ENCODE results near the gene KL.

Gene KL

DNA sequence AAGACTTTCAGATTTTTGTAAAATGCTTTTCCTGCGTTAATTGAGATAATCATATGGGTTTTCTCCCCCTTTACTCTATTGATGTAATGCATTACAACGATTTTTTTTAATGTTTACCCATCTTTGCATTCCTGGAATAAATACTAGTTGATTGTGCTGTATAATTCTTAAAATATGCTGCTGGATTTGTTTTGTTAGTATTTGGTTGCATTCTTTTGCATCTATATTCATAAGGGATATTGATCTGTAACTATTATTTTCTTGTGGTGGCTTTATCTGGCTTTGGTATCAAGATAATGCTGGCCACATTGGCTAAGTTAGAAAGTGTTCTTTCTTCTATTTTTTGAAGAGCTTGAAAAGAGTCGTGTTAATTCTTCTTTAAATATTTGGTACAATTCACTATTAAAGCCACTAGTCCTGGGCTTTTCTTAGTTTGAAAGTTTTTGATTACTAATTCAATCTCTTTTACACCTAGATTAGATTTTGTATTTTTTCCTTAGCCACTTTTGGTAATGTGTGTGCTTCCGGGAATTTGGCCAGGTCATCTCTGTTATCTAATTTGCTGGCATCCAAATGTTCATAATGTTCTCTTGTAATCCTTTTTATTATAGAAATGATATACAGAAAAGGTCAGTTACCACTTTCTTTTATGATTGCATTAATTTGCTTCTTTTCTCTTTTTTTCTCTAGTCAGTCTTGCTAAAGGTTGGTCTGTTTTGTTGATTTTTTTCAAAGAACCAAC, 29.8 kb downstream of the KL start:
- DNase-seq, result no peak

DNA sequence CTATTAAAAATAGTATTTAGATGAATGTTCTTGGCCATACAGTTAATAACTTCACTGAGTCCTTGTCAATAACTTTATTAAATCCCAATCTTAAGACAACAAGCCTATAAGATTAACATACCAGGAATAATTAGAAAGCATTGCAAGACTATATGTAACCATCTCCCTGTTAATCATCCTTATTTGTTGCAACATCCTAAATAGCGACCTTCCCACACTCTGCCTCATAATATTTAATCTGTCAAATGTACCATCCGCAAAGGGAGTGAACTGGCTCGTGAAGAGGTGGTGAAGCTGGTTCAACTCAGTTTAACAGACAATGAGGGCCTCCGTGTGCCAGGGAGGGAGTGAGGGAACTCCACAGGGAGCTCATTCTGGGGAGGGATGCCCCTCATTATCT, 33.9 kb downstream of the KL start:
- no peak for DNase-seq

DNA sequence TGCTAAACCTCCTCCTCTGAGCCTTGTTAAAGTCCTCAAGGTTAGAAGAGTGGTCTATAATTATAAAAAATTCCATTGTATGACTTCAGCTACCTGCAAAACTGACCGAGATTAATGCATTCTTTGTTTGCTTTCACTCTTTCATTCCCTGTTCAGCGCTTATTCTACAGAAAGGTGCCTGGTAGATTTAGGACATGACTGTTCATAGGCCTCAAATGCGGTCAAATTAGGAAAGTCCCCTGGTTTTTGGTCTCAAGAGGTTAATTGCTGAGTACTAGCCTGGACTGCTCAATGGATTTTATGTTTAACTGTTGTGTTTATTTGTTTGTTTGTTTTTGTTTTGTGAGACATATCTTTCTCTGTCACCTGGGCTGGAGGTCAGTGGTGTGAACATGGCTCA, 35.4 kb downstream of the KL start:
- no peak for DNase-seq

DNA sequence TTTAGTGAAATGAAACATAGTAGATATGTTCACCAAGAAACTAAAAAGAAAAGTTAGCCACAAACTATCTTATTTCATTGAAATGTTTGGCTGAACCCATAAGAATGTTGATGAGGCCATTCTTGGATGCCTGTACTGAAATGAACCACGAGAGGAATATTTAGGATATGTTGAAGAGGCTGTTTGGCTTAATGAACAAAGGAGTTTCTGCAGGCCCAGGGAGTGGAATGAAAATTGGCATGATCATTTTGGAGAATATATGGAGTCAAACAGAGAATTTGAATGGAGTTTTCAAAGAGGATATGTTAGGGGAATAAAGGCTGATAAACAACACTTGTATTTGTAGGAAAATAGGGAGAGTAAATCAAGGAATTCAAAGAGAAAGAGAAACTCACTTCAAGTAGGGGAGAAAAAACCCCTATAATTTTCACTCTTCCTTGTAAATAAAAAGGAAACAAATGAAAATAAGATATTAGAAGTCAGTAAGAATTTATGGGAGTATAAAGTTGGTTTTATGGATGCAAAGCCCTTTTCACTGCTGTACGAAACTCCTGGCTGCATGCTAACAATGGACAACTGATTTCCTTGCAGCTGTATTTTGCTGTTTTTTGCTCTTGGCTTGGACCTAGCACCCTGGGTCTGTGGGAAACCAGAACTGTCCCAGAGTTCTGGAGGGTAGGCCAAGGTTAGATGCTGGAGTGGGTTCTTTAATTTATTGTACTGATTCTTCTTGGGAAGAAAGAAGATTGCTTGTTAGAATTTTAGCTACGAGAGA, 36.5 kb downstream of the KL start:
- no peak for DNase-seq

DNA sequence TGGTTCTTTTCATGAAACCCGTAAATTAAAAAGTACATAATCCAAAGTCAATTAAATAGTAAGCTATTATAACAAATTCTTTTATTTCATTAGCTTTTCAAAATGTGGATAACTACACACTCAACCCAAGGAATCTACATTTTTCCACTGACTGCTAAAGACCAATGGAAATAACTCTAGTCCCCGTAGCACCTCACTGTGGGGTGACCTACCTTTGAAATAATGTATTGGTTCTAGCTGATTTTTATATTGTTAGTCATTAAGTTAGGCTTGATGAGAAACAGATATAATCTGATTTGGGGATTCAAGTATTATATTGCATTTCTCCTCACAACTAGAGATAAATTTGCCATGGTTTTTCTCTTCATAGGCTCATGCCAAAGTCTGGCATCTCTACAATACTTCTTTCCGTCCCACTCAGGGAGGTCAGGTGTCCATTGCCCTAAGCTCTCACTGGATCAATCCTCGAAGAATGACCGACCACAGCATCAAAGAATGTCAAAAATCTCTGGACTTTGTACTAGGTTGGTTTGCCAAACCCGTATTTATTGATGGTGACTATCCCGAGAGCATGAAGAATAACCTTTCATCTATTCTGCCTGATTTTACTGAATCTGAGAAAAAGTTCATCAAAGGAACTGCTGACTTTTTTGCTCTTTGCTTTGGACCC, 37.3 kb downstream of the KL start:
- no peak for DNase-seq

DNA sequence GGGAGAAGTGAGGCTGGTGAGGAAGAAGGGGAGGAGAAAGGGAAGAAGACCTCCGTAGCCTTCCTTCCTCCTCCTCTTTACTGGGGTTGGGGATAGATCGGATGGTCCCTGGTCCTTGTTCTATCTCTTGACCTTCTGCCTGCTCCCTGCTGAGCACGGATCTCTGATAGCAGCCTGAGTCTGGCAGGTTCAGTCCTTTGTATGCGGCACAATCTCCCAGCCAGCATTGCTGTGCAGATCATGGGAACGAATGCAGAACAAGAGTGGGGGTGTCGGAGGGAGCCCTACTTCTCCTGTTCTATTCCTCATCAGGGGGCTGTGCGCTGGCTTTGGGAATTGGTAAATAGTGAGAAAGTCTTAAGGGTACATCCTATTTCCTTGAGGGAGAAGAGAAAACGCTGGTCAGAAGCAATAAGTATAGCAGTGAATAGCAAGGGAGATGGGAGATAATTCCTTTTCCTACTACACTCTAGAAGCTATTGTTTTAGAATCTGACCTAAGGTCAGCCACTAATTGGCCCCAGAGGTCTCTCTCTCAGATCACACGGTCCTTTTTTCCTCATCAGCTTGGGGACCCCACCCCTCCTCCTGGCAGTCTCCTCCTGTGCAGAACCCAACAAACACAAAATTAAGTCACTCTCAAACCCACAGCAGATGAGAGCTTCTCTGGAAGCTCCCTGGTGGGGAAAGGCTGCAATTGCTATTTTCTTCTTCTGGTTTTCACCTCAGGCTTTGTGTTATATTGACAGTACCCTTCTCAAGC, 41.0 kb downstream of the KL start:
- DNase-seq, result no peak

DNA sequence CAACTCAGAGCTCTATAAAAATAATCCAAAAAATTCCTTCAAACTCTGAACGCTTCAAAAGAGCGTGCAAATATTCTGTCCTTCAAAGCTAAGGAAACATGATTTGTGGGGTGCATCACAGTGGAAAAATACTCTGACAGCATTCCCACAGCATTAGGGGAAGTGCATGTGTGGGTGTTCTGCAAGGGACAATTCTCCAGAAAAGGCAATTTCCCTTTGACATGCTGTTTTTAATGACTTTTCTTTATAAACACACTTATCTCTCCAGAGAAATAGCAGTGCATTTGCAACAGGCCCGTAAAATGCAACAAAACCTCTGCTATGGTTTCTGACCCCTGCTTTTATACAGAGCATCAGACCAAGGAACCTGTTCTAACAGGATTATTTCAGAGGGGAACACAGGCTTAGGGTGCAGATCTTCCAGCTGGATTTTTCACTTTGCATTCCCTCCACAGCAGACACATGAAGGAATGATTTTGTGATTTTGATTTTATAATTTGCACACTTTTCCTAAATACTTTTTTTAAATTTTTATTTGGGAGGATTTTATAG, 42.6 kb downstream of the KL start:
- no peak for DNase-seq

DNA sequence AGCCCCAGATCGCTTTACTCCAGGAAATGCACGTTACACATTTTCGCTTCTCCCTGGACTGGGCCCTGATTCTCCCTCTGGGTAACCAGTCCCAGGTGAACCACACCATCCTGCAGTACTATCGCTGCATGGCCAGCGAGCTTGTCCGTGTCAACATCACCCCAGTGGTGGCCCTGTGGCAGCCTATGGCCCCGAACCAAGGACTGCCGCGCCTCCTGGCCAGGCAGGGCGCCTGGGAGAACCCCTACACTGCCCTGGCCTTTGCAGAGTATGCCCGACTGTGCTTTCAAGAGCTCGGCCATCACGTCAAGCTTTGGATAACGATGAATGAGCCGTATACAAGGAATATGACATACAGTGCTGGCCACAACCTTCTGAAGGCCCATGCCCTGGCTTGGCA, 44.6 kb downstream of the KL start:
- no peak for DNase-seq

DNA sequence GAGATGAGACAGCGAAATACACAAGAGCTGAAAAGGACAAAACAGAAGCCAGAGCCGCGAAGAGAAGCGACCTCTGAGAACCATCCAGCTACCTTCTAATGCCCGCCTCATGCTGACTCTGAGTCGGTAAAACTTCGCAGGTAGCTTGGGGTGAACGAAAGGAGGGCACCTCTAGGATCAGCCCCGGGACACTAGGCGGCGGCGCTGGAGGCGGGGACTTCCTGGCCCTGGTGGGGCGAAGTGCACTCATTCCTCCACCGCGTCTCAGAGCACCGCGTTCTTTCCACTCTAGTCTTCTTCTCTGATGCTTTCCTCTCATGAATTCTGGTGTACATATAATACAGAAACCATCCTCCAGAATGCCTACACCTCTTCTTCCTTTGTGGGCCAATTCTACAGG, 50.1 kb downstream of the KL start:
- DNase-seq, result no peak

DNA sequence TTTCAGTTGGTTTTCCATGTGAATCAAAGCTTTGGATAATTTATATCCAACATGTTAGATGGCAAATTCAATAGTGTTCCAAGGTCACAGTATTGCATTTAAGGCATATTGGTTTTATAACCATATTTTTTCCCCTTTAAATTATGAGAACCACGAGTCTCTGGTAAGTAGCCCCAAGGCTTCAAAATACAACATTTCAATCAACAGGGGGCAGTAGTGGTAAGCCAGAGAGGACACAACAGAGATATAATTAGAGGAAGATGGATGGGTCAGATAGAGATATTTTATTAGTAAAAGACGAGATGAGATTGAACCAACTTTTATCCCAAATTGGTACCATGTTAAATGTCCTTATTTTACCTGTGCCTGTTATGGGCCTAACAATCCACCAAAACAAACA, 53.1 kb downstream of the KL start:
- no peak for DNase-seq

DNA sequence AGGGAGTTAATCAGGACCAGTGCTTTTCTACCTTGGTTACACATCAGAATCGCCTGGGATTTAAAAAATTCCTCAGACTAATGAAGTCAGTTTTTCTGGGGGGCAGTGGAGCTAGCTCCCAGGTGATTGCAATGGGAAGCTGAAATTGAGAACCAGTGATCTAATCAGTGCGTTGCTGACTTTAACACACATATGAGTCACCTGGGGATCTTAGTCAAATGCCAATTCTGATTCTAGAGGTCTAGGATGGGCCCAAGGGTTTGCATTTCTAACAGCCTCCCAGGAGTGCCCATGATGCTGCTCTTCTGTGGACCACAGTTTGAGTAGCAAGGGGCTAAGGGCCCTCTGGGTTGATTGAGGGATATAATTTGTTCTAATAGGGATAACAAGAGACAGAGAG, 54.5 kb downstream of the KL start:
- DNase-seq, result no peak

DNA sequence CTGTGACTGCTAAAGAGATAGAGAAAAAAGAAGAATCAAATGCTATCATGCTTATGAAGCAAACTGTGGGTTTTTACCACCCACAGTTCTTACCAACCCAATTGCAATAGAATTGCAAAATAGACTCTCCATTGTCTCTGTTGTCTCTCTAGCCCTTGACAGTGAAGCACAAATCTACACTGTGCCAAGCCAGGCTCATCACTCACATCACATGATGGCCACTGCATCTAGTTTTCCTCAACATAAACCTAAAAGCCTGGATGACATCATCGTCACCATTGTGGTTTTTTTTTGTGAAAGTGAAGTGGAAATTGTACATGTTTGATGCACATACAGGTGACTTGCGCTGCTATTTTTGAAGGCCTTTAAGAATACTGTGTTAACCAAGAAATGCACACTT, 56.1 kb downstream of the KL start:
- DNase-seq, result no peak

DNA sequence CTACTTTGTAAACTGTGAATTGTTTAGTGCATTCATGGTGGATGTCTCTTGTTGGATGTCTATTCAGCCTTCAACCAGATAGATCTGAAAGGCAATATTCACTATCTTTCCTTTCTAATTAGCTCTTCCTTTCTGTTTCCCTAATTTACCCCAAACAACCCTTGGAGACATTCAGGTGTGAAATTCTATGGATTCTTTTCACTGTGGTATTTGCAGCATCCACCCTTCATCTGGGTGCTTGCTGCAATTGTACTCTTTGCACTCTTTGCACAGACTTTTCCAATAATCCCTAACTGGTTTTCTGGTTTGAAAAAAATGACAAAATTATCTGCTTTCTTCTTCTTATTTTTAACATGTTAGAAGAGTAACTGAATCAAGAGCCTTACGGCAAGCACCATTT, 56.5 kb downstream of the KL start:
- no peak for DNase-seq

DNA sequence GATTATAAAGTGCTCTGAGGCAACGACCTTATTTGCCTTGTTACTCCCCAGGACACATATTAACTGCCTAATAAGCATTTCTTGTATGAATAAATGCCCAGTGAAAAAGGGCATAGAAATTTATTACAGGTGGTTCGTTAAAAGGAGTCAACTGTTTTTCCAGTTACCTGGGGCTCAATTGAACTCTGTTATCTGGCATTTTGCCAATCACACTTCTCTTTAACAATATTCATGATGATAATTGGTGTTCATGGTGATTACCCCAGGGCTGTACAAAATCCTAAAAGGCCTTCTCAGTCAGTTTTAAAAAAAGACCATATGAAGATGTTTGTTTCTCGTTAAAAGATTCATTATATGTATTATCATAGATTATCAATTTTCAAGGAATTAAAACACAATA, 57.1 kb downstream of the KL start:
- no peak for DNase-seq

DNA sequence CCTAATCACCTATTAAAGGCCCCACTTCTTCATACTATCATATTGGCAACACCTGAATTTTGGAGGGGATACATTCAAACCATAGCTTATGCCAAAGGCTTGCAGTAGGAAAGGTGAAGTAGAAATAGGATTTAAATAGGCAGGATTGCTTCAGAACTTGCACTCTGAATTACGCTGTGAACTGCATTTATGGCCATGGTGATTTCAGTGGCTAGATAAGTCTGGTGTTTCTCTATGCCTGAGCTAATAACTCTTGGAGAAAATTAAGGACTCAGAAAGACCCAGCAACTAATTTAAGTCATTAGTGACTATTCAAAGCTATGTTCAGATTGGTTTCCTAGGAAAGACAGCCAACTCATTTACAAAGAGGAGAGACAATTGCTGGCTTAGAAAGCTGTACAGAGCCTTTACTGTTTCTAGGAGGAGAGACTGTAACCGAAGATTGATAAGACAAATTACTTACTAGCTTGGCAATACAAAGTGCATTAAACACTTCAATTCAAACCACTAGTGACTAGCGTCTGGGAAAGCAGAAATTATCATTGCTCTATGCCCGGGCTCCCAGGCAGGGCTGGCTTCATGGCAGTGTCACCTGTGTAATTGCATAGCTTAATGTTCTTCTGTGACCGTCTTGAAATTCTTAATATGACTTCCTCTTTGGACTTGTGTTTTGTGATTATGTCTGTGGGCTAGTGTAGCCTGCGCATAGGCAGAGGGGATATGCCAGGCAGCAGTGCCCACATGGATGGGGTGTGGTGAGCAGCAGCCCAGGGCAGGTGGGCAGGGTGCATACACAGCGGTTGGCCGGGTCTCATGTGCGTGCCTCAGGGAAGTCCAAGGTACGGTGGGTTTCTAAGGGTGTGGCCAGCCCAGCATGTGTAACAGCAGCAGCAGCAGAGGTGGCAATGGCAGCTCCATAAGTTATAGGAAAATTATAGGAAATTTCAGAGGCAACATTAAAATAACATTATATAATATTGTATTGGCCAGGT, 60.1 kb downstream of the KL start:
- DNase-seq, result no peak

DNA sequence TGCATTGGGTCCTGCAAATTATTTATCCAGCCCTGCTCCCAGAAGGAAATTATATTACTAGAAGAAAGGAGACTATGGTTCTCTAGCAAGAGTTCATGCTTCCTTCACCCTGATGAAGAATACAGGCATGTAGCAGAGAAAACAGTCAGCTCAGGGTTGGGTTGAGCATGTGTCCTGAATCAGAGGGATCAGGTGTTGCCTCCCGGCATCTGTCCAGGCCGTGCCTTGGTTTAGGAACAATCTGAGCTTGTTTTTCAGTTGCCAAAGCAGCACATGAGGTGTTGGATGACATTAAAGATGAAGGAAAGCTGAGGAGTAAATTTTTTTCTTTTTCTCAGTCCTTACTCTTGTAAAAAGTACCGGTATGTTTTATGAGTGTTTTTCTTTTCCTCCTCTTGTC, 62.0 kb downstream of the KL start:
- DNase-seq, result no peak

DNA sequence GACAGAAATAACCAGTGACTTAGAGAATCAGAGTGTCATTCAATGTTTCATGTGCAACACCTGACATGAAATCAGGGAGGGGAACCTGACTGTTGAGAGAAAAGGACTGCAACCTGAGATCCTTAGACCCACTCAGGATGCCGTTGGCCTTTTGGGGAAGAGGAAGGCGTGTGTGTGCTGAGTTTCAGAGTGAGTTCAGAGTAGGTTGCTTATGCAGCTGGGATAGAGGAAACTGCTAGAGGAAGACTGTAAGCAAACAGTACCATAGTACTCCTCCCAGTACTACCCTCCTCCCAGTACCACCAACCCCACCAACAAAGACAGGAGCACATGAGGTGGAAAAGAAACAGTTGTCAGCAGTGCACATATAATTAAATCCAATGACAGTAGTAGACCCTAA, 63.7 kb downstream of the KL start:
- no peak for DNase-seq

DNA sequence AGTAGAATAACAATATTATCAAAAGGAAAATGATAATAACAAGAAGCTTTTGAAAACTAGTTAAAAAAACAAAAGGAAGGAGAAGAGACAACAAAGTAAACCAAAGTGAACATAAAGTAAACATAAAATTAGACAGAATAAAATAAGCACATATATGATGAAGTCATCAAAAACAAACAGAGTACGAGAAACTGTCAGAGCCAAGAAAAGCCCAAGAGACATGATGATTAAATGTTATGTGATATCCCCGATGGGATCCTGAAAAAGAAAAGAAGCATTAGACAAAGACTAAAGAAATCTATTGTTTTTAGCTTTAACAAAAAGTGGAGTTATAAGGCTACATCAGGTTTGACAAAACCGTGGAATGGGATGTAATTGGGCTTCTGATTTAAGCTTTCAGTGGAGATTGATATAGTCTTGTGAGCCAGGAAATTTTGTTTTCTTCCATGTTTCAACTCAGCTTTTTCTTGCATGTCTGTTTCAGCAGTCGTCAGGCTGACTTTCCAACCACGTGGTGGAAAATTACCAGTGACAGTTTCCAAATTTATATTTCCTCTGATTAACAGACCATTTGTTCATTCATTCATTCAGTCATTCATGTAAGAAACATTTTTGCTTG, 64.9 kb downstream of the KL start:
- DNase-seq, result no peak

DNA sequence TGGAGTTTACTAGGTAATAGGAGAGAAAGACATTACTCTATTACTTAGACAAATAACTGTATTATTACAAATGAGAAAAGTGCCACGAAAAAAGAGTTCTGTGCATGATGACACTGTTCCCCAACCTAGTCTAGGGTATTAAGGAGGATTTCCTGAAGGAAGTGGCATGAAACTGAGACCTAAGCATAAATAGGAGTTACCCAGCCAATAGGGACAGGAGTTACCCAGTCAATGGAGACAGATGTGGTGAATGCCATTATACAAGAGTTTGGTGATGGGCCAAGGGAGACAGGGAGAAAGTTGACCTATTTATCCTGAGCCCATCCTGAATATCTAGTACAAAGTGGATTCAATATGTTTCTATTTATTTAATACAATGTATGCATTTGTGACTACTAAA, 65.4 kb downstream of the KL start:
- no peak for DNase-seq

DNA sequence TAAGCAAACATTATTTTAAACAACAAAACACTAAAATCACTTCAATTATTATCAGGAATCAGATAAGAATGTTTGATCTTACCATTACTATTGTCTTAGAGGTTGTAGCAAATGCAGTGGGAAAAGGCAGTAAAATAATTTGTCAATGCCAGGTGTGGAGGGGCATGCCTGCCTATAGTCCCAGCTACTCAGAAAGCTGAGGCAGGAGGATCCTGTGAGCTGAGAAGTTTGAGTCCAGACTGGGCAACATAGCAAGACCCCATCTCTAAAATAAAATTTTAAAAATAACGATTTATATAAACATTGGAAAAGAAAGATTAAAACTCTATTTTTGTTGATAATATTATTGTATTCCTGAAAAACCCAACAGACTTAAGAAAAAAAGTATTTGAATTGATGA, 66.8 kb downstream of the KL start:
- DNase-seq, result no peak

DNA sequence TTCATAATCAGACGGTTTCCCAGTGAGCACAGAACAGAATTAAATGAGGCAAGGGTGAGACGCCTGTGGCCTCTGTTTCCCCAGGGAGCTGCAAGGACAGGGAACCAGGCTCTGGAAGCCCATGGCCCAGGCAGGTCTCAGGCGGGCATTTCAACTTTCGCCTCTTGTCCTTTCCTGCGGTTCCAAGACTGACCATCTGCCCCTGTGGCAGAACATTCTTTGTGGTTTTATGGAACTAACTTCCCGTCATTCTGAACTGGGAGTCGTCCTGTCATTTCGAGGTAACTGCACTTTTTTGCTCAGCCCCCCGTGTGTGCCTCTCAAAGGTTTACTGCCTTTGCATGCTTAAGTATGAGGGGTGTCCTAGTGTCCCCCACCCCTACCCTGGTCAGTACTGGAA, 70.9 kb downstream of the KL start:
- no peak for DNase-seq

Data from activated gamma-delta T cell (primary cell).